GOT3 (cell line): ENCODE results near the gene ZNF777.
"Not testable (repeated sequence)": the region's sequence is repeated elsewhere in the genome, so short reads cannot be mapped to it uniquely, and the experiment has no call there.

Experiments
- DNase-seq: peaks from one replicate; lab custom pipeline; 2025; ENCODE audit warnings: mixed read lengths; lab: John Stamatoyannopoulos, UW

ZNF777 gene

GRCh38 chr7:149450821-149451220, 10.0 kb downstream of the ZNF777 start:
- DNase-seq = no peak

- no peak for DNase-seq
These were observed 11.0 kb downstream of the ZNF777 start for GRCh38 chr7:149449897-149450296.

GRCh38 chr7:149448961-149449360, 11.9 kb downstream of the ZNF777 start:
- DNase-seq = no peak

GRCh38 chr7:149446026-149446425, 14.8 kb downstream of the ZNF777 start:
- DNase-seq = not testable (repeated sequence)

GRCh38 chr7:149444287-149444686, 16.6 kb downstream of the ZNF777 start:
- DNase-seq = no peak

GRCh38 chr7:149443523-149443922, 17.3 kb downstream of the ZNF777 start:
- DNase-seq = no peak

GRCh38 chr7:149442924-149443323, 17.9 kb downstream of the ZNF777 start:
- no peak for DNase-seq

GRCh38 chr7:149440222-149440621, 20.6 kb downstream of the ZNF777 start:
- DNase-seq = no peak

GRCh38 chr7:149436358-149436757, 24.5 kb downstream of the ZNF777 start:
- no peak for DNase-seq

- DNase-seq = no peak
These were observed 27.7 kb downstream of the ZNF777 start for GRCh38 chr7:149433124-149433523.

- no peak for DNase-seq
These were observed 28.7 kb downstream of the ZNF777 start for GRCh38 chr7:149432121-149432691.

- no peak for DNase-seq
These were observed 29.3 kb downstream of the ZNF777 start for GRCh38 chr7:149431486-149432120.

GRCh38 chr7:149430192-149430591, 30.7 kb downstream of the ZNF777 start:
- no peak for DNase-seq

GRCh38 chr7:149427893-149428292, 33.0 kb downstream of the ZNF777 start:
- no peak for DNase-seq

- DNase-seq = no peak
These were observed 33.7 kb downstream of the ZNF777 start for GRCh38 chr7:149427096-149427680.

GRCh38 chr7:149423449-149424110, 37.3 kb downstream of the ZNF777 start:
- DNase-seq = no peak

GRCh38 chr7:149422914-149423301, 38.0 kb downstream of the ZNF777 start:
- no peak for DNase-seq

GRCh38 chr7:149422162-149422913, 38.5 kb downstream of the ZNF777 start:
- DNase-seq = no peak

- DNase-seq = no peak
These were observed 40.9 kb downstream of the ZNF777 start for GRCh38 chr7:149420006-149420405.

- no peak for DNase-seq
These were observed 45.3 kb downstream of the ZNF777 start for GRCh38 chr7:149415391-149416071.

- no peak for DNase-seq
These were observed 46.0 kb downstream of the ZNF777 start for GRCh38 chr7:149414745-149415390.
